Measurements from ENCODE around the gene UTP15.

Gene UTP15

DNA sequence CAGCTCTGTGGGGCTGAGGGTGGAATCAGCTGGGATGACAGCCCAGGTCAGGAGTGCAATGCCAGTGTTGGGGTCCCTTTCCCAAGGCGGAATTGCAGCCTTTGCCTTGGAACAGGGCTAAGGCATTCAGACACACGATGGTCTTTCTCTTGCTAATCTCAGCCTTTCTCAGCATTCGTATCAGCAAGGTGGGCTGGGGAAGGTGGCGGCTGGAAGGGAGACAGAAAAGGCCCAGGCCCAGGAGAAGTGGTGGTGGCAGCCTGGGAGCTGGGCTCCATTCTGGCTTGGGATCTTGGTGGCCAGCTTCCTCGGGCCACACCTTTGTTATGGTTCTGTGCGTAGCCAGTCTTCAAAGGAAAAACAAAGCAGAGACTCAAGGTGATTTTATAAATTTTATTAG is 59.3 kb downstream of the UTP15 start:
- DNase-seq, result no peak

- no peak for DNase-seq
Measured at GRCh38 chr5:73625372-73625943, 59.9 kb downstream of the UTP15 start.

DNA sequence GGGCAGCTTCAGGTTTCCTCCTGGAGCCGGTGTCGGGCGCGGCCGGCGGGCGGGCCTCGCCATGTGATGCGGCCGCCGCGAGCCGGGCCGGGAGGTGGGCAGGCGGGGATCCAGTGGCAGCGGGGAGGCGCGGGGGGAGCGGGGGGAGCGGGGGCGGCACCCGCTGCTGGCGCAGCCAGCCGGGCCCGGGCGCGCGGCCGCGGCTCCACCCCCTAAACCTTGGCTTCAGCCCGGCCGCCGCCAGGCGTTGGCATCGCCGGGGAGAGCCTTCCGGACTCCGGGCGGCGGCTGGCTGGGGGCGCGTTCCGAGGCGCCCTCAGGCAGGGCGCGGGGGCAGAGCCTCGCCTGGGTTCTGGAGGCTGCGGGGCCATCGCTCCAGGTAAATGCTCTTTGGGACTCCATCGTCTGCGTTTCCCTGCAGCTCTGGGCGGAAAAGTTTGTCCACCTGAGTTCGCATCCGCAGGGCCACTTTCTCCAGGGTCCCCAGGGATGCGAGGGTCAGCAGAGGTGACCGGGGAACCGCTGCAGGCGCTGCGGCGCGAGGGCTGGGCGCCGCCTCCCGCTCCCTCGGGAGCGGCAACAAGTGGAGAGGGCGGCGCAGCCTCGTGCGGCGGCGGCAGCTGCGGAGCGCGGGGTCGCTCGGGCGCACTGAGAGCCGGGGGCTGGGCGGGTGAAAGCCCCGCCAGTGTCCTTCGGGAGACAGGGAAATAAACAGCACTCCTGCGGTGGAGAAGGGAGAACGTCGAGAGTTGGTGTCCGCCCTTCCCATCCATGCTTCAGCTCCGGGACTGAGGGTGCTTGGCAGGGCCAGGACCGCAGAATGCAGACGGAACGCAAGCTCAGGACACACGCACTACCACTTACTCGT is 60.6 kb downstream of the UTP15 start, which contains the start of gene ARHGEF28:
ARHGEF28 (plus strand) TSS at position 253 of the 868 bp plus-strand sequence. CDS start 58,656 bp downstream, outside the sequence.
- no peak for DNase-seq

DNA sequence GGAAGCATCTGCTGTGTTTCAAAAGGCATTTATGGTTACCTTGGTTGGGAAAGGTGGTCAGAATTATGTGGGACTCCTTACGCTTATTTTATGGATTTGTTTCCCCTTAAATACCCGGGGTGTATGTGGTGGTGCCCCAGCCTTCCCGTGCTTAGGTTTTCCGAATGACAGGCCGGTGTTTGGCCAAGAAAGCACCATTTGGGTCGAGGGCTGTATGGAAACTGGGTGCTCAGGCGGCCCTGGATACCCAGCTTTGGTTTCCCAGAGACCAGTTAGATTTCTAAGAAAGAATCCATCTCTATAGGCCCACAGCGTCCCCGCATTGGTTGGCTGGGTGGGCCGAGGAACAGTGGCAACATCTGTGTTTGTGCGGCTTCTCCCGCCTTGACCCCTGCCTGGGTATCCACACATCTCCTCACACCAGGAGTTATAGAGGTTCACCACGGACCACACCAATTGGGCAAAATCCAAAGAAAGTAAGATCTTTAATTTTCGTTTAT is 61.3 kb downstream of the UTP15 start:
- DNase-seq, result no peak

GRCh38 chr5:73629456-73629855 is 63.9 kb downstream of the UTP15 start:
- DNase-seq, result no peak

DNA sequence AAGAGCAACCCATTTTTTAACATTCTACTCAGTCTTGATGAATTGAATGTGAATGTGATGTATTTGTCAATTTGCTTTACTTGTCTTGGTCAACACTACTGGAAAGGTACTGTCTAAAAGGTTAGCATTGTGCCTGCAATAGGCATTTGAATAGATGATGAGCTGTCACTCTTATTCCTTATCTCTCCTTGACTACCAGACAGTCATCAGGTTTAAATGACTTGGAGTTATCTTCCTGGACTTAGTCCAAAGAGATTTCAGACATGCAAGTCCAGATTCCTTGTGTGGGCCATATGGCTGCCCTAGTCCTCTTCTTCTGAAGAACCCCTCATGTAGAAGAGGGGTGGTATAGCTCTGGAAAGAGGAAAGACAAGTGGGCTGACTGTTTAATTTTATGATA is 65.2 kb downstream of the UTP15 start:
- no peak for DNase-seq

- no peak for DNase-seq
Measured at GRCh38 chr5:73631500-73631899, 66.0 kb downstream of the UTP15 start.

Data from central memory CD4-positive, alpha-beta T cell (primary cell).